Calu3 (cell line): ENCODE data around the gene ALG11. TPM values are rescaled to one million over a fixed set of nuclear protein-coding genes. Genes with fewer than 3 reads are reported as not detected.
A peak's percentile ranks its signal among the peaks of the same experiment; 100 is the strongest.

Source experiments
- BruUV-seq: library from RNA; stranded (reverse); fragments of 400-500 nt; replicated peaks from 2 replicates; lab custom pipeline; 2021; lab: Mats Ljungman, UMichigan
- CTCF ChIA-PET: fragments of 300-600 bp; sonication (Branson Sonifier 250); formaldehyde crosslinking; loops from one replicate; lab custom pipeline; 2022; ENCODE audit warnings: antibody characterized with exemption; lab: Charles Lee
- DNase-seq: peaks from one replicate; pipeline ENCODE4 v3.0.0; 2022
- H3K27ac Mint-ChIP-seq: one replicate; pipeline ENCODE4 v1.8.0; 2022; ENCODE audit warnings: mixed read lengths; ENCODE audit not compliant: unreplicated experiment
- H3K27me3 Mint-ChIP-seq: one replicate; pipeline ENCODE4 v1.8.0; 2022; ENCODE audit warnings: mixed read lengths; ENCODE audit not compliant: unreplicated experiment
- H3K36me3 Mint-ChIP-seq: one replicate; pipeline ENCODE4 v1.8.0; 2022; ENCODE audit warnings: mild to moderate bottlenecking, moderate library complexity, mixed read lengths; ENCODE audit not compliant: insufficient read depth, unreplicated experiment
- H3K4me1 Mint-ChIP-seq: one replicate; pipeline ENCODE4 v1.8.0; 2022; ENCODE audit warnings: mild to moderate bottlenecking, low read depth, mixed read lengths; ENCODE audit not compliant: unreplicated experiment
- H3K4me3 Mint-ChIP-seq: one replicate; pipeline ENCODE4 v1.8.0; 2022; ENCODE audit warnings: mild to moderate bottlenecking, low read depth, moderate library complexity, mixed read lengths; ENCODE audit not compliant: unreplicated experiment
- H3K9me3 Mint-ChIP-seq: one replicate; pipeline ENCODE4 v1.8.0; 2022; ENCODE audit warnings: low read depth, mixed read lengths; ENCODE audit not compliant: unreplicated experiment
- intact Hi-C: fragments of 100-400 bp; cut with micrococcal nuclease; formaldehyde crosslinking; loops from one replicate; pipeline ENCODE4 v1.10.0; 2022; ENCODE audit not compliant: unreplicated experiment
- total RNA-seq: library from RNA; stranded (reverse); gene quantifications from 2 replicates; pipeline ENCODE4 v1.2.3, GENCODE V29; 2022
- TF ChIP-seq, protein P1 (sequence below): fragments of 200-600 bp; IDR thresholded peaks from one replicate; pipeline ENCODE4 v1.8.0; 2022; ENCODE audit warnings: antibody characterized with exemption; ENCODE audit not compliant: unreplicated experiment

Gene ALG11
- total RNA-seq, 1 experiment from 2014 or later: 34.3 TPM

DNA sequence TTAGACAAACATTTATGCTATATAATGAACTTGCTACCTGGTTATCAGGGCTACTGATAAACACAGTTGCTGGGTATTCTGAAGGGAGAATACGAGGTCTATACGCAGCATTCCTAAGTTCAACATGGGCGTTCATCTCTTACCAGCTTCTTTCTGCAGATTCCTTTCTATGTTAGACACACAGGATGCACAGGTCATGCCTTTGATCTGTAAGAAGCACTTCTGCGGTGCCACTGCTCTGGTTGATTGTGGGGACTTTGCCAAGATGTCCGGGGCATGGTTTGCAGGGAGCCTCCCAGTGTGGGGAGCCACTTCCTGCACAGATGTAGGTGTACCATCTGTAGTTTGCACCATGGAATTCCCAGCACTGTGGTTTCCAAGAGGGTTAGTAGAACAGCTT is 41.8 kb upstream of the ALG11 start:
- H3K27me3 Mint-ChIP-seq: no peaks in the 10 kb centered on the region
- BruUV-seq: no TSS peak
- DNase-seq: no peak
- H3K4me3 Mint-ChIP-seq: no peak overlapping the region
- intact Hi-C loops: no loop called here
- H3K27ac Mint-ChIP-seq: no peak overlapping the region
- H3K36me3 Mint-ChIP-seq: no peaks in the 10 kb centered on the region
- CTCF ChIA-PET: no interaction called here
- peaks cover 8% of the 10 kb centered on the region for H3K4me1 Mint-ChIP-seq
- TF ChIP-seq, protein P1, sequence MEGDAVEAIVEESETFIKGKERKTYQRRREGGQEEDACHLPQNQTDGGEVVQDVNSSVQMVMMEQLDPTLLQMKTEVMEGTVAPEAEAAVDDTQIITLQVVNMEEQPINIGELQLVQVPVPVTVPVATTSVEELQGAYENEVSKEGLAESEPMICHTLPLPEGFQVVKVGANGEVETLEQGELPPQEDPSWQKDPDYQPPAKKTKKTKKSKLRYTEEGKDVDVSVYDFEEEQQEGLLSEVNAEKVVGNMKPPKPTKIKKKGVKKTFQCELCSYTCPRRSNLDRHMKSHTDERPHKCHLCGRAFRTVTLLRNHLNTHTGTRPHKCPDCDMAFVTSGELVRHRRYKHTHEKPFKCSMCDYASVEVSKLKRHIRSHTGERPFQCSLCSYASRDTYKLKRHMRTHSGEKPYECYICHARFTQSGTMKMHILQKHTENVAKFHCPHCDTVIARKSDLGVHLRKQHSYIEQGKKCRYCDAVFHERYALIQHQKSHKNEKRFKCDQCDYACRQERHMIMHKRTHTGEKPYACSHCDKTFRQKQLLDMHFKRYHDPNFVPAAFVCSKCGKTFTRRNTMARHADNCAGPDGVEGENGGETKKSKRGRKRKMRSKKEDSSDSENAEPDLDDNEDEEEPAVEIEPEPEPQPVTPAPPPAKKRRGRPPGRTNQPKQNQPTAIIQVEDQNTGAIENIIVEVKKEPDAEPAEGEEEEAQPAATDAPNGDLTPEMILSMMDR: no peak
- peaks cover 3% of the 10 kb centered on the region for H3K9me3 Mint-ChIP-seq

DNA sequence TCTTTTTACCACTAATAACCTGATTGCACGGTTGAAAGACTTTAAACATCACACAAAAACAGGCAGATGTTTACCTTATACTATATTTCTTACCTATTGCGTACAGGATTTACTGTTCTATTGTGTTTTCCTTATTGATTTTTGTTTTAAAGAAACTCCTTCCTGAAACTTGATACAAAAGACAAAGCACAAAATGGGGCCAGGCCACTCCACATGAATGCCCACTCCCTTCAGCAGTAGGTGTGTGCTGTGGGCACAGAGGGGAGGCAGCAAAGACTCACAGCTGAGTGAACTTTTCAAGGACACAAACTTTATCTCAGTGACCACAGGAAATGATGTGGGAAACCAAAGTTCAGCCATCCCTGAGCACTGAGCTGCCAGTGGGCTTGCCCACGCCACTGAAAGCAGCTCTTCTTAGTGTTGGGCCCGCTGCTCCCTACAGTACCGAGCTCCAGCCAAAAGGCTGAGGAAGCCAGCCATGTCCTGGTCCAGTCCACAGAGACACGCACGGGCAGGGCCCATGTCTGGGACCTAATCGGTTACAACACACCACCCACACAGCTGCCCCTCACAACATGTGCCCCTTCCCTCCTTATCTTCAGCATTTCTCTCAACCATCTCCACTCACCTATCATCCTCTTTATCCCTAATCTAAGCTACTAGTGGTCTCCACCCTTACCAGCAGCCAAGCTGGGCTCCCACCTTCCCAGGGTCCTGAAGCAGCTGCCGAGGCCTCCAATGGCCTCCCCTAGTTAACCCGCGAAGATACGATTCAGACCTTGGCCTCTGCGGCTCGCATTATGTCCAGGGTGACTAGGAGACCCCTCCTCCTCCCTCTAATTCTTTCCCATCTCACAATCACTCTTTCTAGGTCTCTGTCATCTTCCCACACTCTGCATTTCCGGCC is 40.4 kb upstream of the ALG11 start:
- H3K9me3 Mint-ChIP-seq: peaks cover 3% of the 10 kb centered on the region
- no TSS peak for BruUV-seq
- peaks cover 8% of the 10 kb centered on the region for H3K4me1 Mint-ChIP-seq
- H3K27ac Mint-ChIP-seq: no peak overlapping the region
- H3K27me3 Mint-ChIP-seq: no peaks in the 10 kb centered on the region
- no peaks in the 10 kb centered on the region for H3K36me3 Mint-ChIP-seq
- CTCF ChIA-PET: interaction anchor here (1.2 kb wide), 1 partner anchor 27 kb away, joined by 3 read pairs; no protein-coding TSS in a partner anchor
- DNase-seq: peak; percentile 10
- intact Hi-C loops: no loop called here
- H3K4me3 Mint-ChIP-seq: no peak overlapping the region
- TF ChIP-seq, protein P1: no peak

GRCh38 chr13:51974482-51974881 is 37.7 kb upstream of the ALG11 start:
- no TSS peak for BruUV-seq
- H3K27me3 Mint-ChIP-seq: no peaks in the 10 kb centered on the region
- intact Hi-C loops: no loop called here

GRCh38 chr13:51976423-51976822 is 35.8 kb upstream of the ALG11 start:
- no peak overlapping the region for H3K4me3 Mint-ChIP-seq
- H3K27ac Mint-ChIP-seq: no peak overlapping the region
- H3K4me1 Mint-ChIP-seq: peaks cover 8% of the 10 kb centered on the region
- TF ChIP-seq, protein P1: no peak
- CTCF ChIA-PET: no interaction called here
- peaks cover 3% of the 10 kb centered on the region for H3K9me3 Mint-ChIP-seq
- no peak for DNase-seq
- H3K27me3 Mint-ChIP-seq: no peaks in the 10 kb centered on the region
- no TSS peak for BruUV-seq
- no peaks in the 10 kb centered on the region for H3K36me3 Mint-ChIP-seq
- intact Hi-C loops: no loop called here

More at GRCh38 chr13:51974482-51974881, 37.7 kb upstream of the ALG11 start:
- H3K36me3 Mint-ChIP-seq: no peaks in the 10 kb centered on the region
- H3K9me3 Mint-ChIP-seq: peaks cover 3% of the 10 kb centered on the region
- CTCF ChIA-PET: no interaction called here
- TF ChIP-seq, protein P1: no peak
- H3K4me3 Mint-ChIP-seq: no peak overlapping the region
- DNase-seq: no peak
- peaks cover 8% of the 10 kb centered on the region for H3K4me1 Mint-ChIP-seq
- H3K27ac Mint-ChIP-seq: no peak overlapping the region
